GM23248 (cell line): ENCODE results near the gene ATP10A. TPM values are rescaled to one million over a fixed set of nuclear protein-coding genes. Genes with fewer than 3 reads are reported as not detected.

Experiments
- DNase-seq: peaks from one replicate; pipeline ENCODE4 v3.0.0-alpha.2; 2015
- H2AFZ ChIP-seq: fragments of 200-600 bp; sonication (generic); 2 replicates; pipeline ENCODE4 v1.6.1; 2016; ENCODE audit warnings: antibody characterized with exemption
- H3F3A ChIP-seq: fragments of 200-600 bp; sonication (generic); 2 replicates; pipeline ENCODE4 v1.6.1; 2016; ENCODE audit warnings: mild to moderate bottlenecking, antibody characterized with exemption, mixed run types; ENCODE audit not compliant: insufficient read depth
- H3K27ac ChIP-seq: fragments of 200-600 bp; sonication (generic); 2 replicates; pipeline ENCODE4 v1.5.1; 2016; ENCODE audit warnings: mild to moderate bottlenecking
- H3K27me3 ChIP-seq: fragments of 200-600 bp; sonication (generic); replicated peaks from 2 replicates; pipeline ENCODE4 v1.6.1; 2016; ENCODE audit warnings: mild to moderate bottlenecking; ENCODE audit not compliant: insufficient read depth
- H3K36me3 ChIP-seq: fragments of 200-600 bp; sonication (generic); 2 replicates; pipeline ENCODE4 v1.6.1; 2016; ENCODE audit warnings: low read depth, mild to moderate bottlenecking
- H3K4me1 ChIP-seq: fragments of 200-600 bp; sonication (generic); 2 replicates; pipeline ENCODE4 v1.6.1; 2016; ENCODE audit warnings: mild to moderate bottlenecking; ENCODE audit not compliant: insufficient read depth
- H3K4me2 ChIP-seq: fragments of 200-600 bp; sonication (generic); one replicate; pipeline ENCODE4 v1.6.1; 2016; ENCODE audit warnings: mild to moderate bottlenecking; ENCODE audit not compliant: unreplicated experiment
- H3K4me3 ChIP-seq: fragments of 200-600 bp; sonication (generic); 2 replicates; pipeline ENCODE4 v1.5.1; 2016; ENCODE audit warnings: mild to moderate bottlenecking
- H3K79me2 ChIP-seq: fragments of 200-600 bp; sonication (generic); 2 replicates; pipeline ENCODE4 v1.6.1; 2016; ENCODE audit warnings: mild to moderate bottlenecking; ENCODE audit not compliant: insufficient read depth
- H3K9ac ChIP-seq: fragments of 200-600 bp; sonication (generic); 2 replicates; pipeline ENCODE4 v1.6.1; 2016; ENCODE audit warnings: mild to moderate bottlenecking
- H3K9me2 ChIP-seq: fragments of 200-600 bp; sonication (generic); 2 replicates; pipeline ENCODE4 v1.6.1; 2016; ENCODE audit warnings: mixed run types, mild to moderate bottlenecking, moderate library complexity; ENCODE audit not compliant: insufficient read depth
- H3K9me3 ChIP-seq: fragments of 200-600 bp; sonication (generic); one replicate; pipeline ENCODE4 v1.6.1; 2017; ENCODE audit warnings: low read depth
- H4K20me1 ChIP-seq: fragments of 200-600 bp; sonication (generic); 2 replicates; pipeline ENCODE4 v1.6.0; 2016; ENCODE audit not compliant: insufficient read depth
- EZH2 ChIP-seq: fragments of 200-600 bp; sonication (generic); IDR thresholded peaks from 2 replicates; pipeline ENCODE4 v1.6.1; 2018; ENCODE audit warnings: antibody characterized with exemption, mild to moderate bottlenecking; ENCODE audit not compliant: insufficient read depth, poor library complexity, severe bottlenecking
- EZH2phosphoT487 ChIP-seq: fragments of 200-600 bp; sonication (generic); IDR thresholded peaks from 2 replicates; pipeline ENCODE4 v1.6.1; 2018; ENCODE audit warnings: antibody characterized with exemption, moderate library complexity, mild to moderate bottlenecking, low read depth; ENCODE audit not compliant: insufficient read depth
- WGBS, 2 experiments: methylation state at CpG; one replicate each; pipeline ENCODE4 v1.1.6; 2015 to 2017; ENCODE audit warnings: low lambda C conversion rate in 2 of 2, low coverage in 1 of 2; ENCODE audit errors: missing lambda C conversion rate in 2 of 2; 5-methylcytosine and 5-hydroxymethylcytosine counted together
- in situ Hi-C: fragments of 300-500 bp; cut with MboI; formaldehyde crosslinking; loops from 2 replicates; pipeline ENCODE4 v1.15.0; 2020
- polyA plus RNA-seq: library from polyadenylated mRNA; unstranded; fragments of >200 nt; fragmentation: Nextera tagmentation; extraction: Ambion mirVana; gene quantifications from 2 replicates; pipeline ENCODE4 v1.2.1, GENCODE V29; 2016
- total RNA-seq: library from RNA; depleted of rRNA; stranded (reverse); fragments of >200 nt; shearing (Covaris generic); gene quantifications from 2 replicates; pipeline ENCODE4 v1.2.3, GENCODE V29; 2014

Gene ATP10A
- total and polyA plus RNA-seq, 2 experiments from 2014 or later, result 20.4 to 64.1 TPM

DNA sequence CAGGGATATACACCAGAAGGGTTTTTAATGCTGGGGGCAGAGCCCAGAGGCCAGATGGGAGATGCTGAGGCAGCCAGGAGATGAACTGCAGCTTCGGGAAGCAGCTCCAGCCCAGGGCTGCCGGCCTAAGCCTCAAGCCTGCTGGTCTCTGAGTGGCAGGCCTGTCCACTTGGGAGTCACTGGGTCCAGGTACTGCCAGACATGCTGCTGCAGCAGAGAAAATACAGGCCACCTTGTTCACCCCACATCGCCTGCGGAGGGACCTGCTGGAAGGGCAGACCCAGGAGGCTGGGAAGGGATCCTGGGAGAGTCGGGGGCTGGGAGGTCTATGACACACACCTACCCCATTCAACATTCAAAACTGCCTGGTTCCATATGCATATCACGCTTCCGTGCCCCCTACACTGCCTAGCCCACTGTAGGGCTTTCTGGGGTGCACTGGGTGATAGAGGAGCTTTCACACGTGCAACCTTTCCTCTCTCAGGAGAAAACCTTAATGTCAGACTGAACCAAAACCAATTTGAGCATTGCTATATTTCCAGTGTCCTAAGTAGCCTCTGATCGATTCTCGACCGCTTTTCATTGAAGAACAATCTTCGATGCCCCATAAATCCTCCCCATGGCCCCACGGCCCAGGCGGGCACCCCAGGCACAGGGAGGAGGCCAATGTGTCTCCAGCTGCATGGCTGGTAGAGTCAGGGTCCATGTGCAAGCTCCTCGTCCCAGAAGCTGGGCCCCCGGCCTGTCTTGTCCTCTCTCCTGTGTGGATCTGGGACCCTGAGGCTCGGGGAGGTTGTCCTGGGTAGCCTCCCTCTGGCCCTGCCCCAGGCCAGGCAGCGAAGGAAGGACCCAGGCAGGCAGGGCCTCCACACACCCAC is 147.4 kb downstream of the ATP10A start:
- H3K27me3 ChIP-seq, result no peaks in the 10 kb centered on the region
- no peak overlapping the region for H3K9ac ChIP-seq
- no peaks in the 10 kb centered on the region for H3K9me3 ChIP-seq
- TF ChIP-seq EZH2phosphoT487, result no peak
- TF ChIP-seq EZH2, result no peak
- H3K4me2 ChIP-seq, result no peak overlapping the region
- WGBS, 2 experiments, result 94 to 96% methylated on average over 18 of the region's 18 CpGs
- H3F3A ChIP-seq, result peaks cover 16% of the 10 kb centered on the region; the same call in 1 of the 2 replicates
- H3K79me2 ChIP-seq, result no peaks in the 10 kb centered on the region
- in situ Hi-C loops, result no loop called here
- no peak overlapping the region for H3K4me3 ChIP-seq
- peaks cover 27% of the 10 kb centered on the region for H3K36me3 ChIP-seq
- H4K20me1 ChIP-seq, result no peaks in the 10 kb centered on the region
- H2AFZ ChIP-seq, result no peak overlapping the region
- no peak for DNase-seq
- no peaks in the 10 kb centered on the region for H3K9me2 ChIP-seq
- no peak overlapping the region for H3K27ac ChIP-seq
- H3K4me1 ChIP-seq, result peaks cover 17% of the 10 kb centered on the region

DNA sequence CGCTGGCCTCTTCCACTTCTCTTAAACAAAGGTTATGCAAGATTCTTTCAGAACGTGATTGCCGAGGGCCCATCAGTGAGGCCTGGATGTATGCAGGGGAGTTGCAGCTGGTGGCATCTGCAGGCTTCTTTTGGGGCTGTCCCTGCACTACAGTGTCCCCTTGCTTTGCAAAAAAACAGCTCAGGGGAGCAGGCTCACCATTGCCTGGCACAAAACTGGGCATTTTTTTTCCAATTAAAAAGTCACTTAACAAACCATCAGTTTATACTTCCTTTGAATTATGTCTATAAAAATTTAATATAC is 148.6 kb downstream of the ATP10A start:
- Histone ChIP-seq H3K4me2 (no peak overlapping the region), H3K36me3 (peaks cover 28% of the 10 kb centered on the region), H2AFZ (no peak overlapping the region), H3K27me3 (no peaks in the 10 kb centered on the region), H3K9ac (no peak overlapping the region), H3K79me2 (no peaks in the 10 kb centered on the region), H3F3A (peaks cover 16% of the 10 kb centered on the region; the same call in 1 of the 2 replicates), H3K4me3 (no peak overlapping the region), H4K20me1 (no peaks in the 10 kb centered on the region), H3K9me3 (no peaks in the 10 kb centered on the region), H3K4me1 (peaks cover 17% of the 10 kb centered on the region), H3K9me2 (no peaks in the 10 kb centered on the region), H3K27ac (no peak overlapping the region)
- WGBS, 2 experiments, result 84 to 90% methylated on average over 3 of the region's 3 CpGs
- no peak for DNase-seq
- no peak for TF ChIP-seq EZH2phosphoT487
- no peak for TF ChIP-seq EZH2
- in situ Hi-C loops, result no loop called here

DNA sequence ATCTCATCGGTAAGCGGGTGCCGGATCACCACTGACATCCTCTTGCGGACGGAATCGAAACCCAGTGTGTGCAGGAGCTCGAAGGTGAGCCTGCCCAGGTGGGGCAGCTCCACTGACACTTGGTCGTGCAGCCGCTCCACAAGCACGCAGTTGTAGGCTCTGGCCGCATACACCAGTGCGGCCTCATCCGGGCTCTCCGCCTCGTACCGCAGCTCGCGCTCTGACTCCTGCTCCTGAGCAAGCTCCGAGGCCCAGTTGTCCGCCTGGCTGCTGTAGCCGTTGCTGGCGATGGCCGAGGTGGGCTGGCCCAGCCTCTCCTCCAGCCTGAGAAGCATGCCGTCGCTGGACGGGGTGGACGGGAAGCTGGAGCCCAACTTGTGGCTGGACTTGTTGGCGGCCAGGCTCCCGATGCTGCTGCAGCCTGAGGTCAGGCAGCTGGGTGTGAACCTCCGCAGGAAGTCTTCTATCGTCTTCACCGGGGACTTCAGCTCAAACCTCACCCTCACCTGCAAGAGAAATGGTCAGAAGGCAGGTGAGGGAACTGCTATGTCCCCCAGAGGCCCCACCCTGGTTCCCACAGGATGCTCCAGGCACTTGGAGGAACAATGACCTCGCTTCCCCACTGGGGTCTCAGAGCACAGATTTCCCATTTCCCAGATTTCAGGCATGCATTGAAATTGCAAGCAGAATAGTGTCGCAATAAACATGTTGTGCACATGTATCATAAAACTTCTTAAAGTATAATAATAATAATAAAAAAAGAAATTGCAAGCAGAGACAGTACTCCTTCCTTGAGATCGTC is 149.2 kb downstream of the ATP10A start:
- H3K4me1 ChIP-seq, result peaks cover 17% of the 10 kb centered on the region
- TF ChIP-seq EZH2, result no peak
- TF ChIP-seq EZH2phosphoT487, result no peak
- H4K20me1 ChIP-seq, result no peaks in the 10 kb centered on the region
- in situ Hi-C loops, result no loop called here
- peaks cover 16% of the 10 kb centered on the region; the same call in 1 of the 2 replicates for H3F3A ChIP-seq
- no peak overlapping the region for H3K4me3 ChIP-seq
- no peak for DNase-seq
- no peak overlapping the region for H2AFZ ChIP-seq
- H3K9me3 ChIP-seq, result no peaks in the 10 kb centered on the region
- no peaks in the 10 kb centered on the region for H3K79me2 ChIP-seq
- no peaks in the 10 kb centered on the region for H3K9me2 ChIP-seq
- WGBS, 2 experiments, result 95 to 97% methylated on average over 35 of the region's 35 CpGs
- H3K27me3 ChIP-seq, result no peaks in the 10 kb centered on the region
- peaks cover 30% of the 10 kb centered on the region for H3K36me3 ChIP-seq
- H3K9ac ChIP-seq, result no peak overlapping the region
- no peak overlapping the region for H3K27ac ChIP-seq
- no peak overlapping the region for H3K4me2 ChIP-seq

DNA sequence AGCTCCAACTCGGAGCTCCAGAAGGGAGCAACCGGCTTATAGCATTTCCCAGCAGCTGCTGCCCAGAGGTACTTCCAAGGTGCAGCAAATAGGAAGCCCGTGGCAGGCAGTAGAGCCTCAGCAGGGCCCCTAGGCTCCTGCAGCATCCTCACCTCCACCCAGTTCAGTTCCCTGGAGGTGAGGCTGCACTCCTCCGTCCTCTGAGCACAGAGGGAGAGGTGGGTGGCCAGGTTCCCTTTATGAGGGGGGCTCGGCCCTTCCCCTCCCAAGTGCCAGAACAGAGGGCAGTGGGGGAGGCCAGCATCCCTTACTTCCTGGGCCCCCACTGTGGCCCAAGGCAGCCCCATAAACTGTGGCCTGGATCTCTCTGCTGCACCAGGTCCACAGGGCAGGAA is 150.2 kb downstream of the ATP10A start:
- 69 to 78% methylated on average over 5 of the region's 5 CpGs for WGBS, 2 experiments
- Histone ChIP-seq H4K20me1 (no peaks in the 10 kb centered on the region), H3K27me3 (no peaks in the 10 kb centered on the region), H3K9ac (no peak overlapping the region), H3K27ac (no peak overlapping the region), H3K4me3 (no peak overlapping the region), H3K9me3 (no peaks in the 10 kb centered on the region), H2AFZ (no peak overlapping the region), H3F3A (peaks cover 11% of the 10 kb centered on the region; the same call in 1 of the 2 replicates), H3K4me1 (peaks cover 13% of the 10 kb centered on the region), H3K4me2 (no peak overlapping the region), H3K79me2 (no peaks in the 10 kb centered on the region), H3K36me3 (peaks cover 34% of the 10 kb centered on the region), H3K9me2 (no peaks in the 10 kb centered on the region)
- TF ChIP-seq EZH2phosphoT487, result no peak
- TF ChIP-seq EZH2, result no peak
- no peak for DNase-seq
- in situ Hi-C loops, result no loop called here
